HepG2 (cell line): ENCODE data around the gene MRPL48. TPM values are rescaled to one million over a fixed set of nuclear protein-coding genes. Genes with fewer than 3 reads are reported as not detected.

Experiments used
- ADNP ChIP-seq: sonication (generic); formaldehyde crosslinking; IDR thresholded peaks from 2 replicates; pipeline ENCODE4 v1.4.0; 2020; ENCODE audit warnings: missing genetic modification reagents
- GTF3A ChIP-seq: sonication (generic); formaldehyde crosslinking; conservative IDR thresholded peaks from 2 replicates; pipeline ENCODE4 v1.4.0; 2020; ENCODE audit warnings: mild to moderate bottlenecking, missing genetic modification reagents
- ONECUT2 ChIP-seq: sonication (generic); formaldehyde crosslinking; IDR thresholded peaks from 2 replicates; pipeline ENCODE4 v1.4.0; 2020; ENCODE audit warnings: missing genetic modification reagents
- PAX8 ChIP-seq: sonication (generic); formaldehyde crosslinking; IDR thresholded peaks from 2 replicates; pipeline ENCODE4 v1.8.0; 2022; ENCODE audit warnings: mild to moderate bottlenecking, missing genetic modification reagents, borderline replicate concordance
- RAD51 ChIP-seq: fragments of 450-650 bp; IDR thresholded peaks from 2 replicates; pipeline ENCODE4 v1.6.1; 2016; ENCODE audit warnings: borderline replicate concordance
- SMAD9 ChIP-seq: sonication (generic); formaldehyde crosslinking; IDR thresholded peaks from 2 replicates; pipeline ENCODE4 v1.5.1; 2020; ENCODE audit warnings: mild to moderate bottlenecking, missing genetic modification reagents
- SRF ChIP-seq: IDR thresholded peaks from 2 replicates; pipeline ENCODE4 v1.6.1; 2011; ENCODE audit warnings: mild to moderate bottlenecking, low read depth, low read length, moderate library complexity
- ZFP62 ChIP-seq: sonication (generic); formaldehyde crosslinking; IDR thresholded peaks from 2 replicates; pipeline ENCODE4 v1.4.0; 2020; ENCODE audit warnings: missing genetic modification reagents
- ZNF225 ChIP-seq: sonication (generic); formaldehyde crosslinking; IDR thresholded peaks from 2 replicates; pipeline ENCODE4 v1.4.0; 2020; ENCODE audit warnings: mild to moderate bottlenecking, missing genetic modification reagents
- ZNF256 ChIP-seq: sonication (generic); formaldehyde crosslinking; conservative IDR thresholded peaks from 2 replicates; pipeline ENCODE4 v1.4.0; 2020; ENCODE audit warnings: missing genetic modification reagents
- ZNF282 ChIP-seq: fragments of 450-650 bp; IDR thresholded peaks from 2 replicates; pipeline ENCODE4 v1.6.1; 2018; ENCODE audit not compliant: partially characterized antibody
- ZNF441 ChIP-seq: sonication (generic); formaldehyde crosslinking; IDR thresholded peaks from 2 replicates; pipeline ENCODE4 v1.7.0; 2021; ENCODE audit warnings: missing genetic modification reagents, borderline replicate concordance
- ZNF607 ChIP-seq: sonication (generic); formaldehyde crosslinking; IDR thresholded peaks from 2 replicates; pipeline ENCODE4 v1.5.1; 2020; ENCODE audit warnings: missing genetic modification reagents, mild to moderate bottlenecking, borderline replicate concordance
- ZNF782 ChIP-seq: sonication (generic); formaldehyde crosslinking; IDR thresholded peaks from 2 replicates; pipeline ENCODE4 v1.4.0; 2020; ENCODE audit warnings: missing genetic modification reagents, mild to moderate bottlenecking, borderline replicate concordance
- polyA plus RNA-seq, 8 experiments: library from polyadenylated mRNA; depleted of rRNA in 3 of 8; stranded (reverse) in 7 of 8; unstranded in 1 of 8; fragments of >200 nt; fragmentation: Illumina TruSeq in 4 of 8; extraction: Trizol in 4 of 8; gene quantifications; 2 replicates each; pipeline versions ENCODE4 v1.2.1 to v1.2.3, GENCODE V29; 2011 to 2016; ENCODE audit warnings: low read depth in 4 of 8, missing spikeins in 1 of 8, mixed read lengths in 1 of 8; ENCODE audit not compliant: insufficient read depth in 1 of 8
- total RNA-seq, 5 experiments: library from RNA; depleted of rRNA; stranded (reverse); fragments of >200 nt; fragmentation: Illumina TruSeq; extraction: Trizol; gene quantifications; 2 replicates each; pipeline ENCODE4 v1.2.3, GENCODE V29; 2016; ENCODE audit warnings: low read depth in 1 of 5
- TF ChIP-seq, protein P1 (sequence below): sonication (generic); formaldehyde crosslinking; IDR thresholded peaks from 2 replicates; pipeline ENCODE4 v1.4.0; 2020; ENCODE audit warnings: low read depth, missing genetic modification reagents
- TF ChIP-seq, protein P2 (sequence below): sonication (generic); formaldehyde crosslinking; IDR thresholded peaks from 2 replicates; pipeline ENCODE4 v1.4.0; 2020; ENCODE audit warnings: low read depth, mild to moderate bottlenecking, missing genetic modification reagents
- TF ChIP-seq, protein P3 (sequence below): sonication (generic); IDR thresholded peaks from 2 replicates; pipeline ENCODE4 v1.6.1; 2016; ENCODE audit warnings: low read depth, borderline replicate concordance
- TF ChIP-seq, protein P4 (sequence below): sonication (generic); formaldehyde crosslinking; IDR thresholded peaks from 2 replicates; pipeline ENCODE4 v1.4.0; 2020; ENCODE audit warnings: missing genetic modification reagents

Gene MRPL48
- total and polyA plus RNA-seq, 2 of the 13 experiments (the other 11 are each of a cell fraction or from before 2014, with no cell fraction given), result 61.2 to 67.9 TPM

DNA sequence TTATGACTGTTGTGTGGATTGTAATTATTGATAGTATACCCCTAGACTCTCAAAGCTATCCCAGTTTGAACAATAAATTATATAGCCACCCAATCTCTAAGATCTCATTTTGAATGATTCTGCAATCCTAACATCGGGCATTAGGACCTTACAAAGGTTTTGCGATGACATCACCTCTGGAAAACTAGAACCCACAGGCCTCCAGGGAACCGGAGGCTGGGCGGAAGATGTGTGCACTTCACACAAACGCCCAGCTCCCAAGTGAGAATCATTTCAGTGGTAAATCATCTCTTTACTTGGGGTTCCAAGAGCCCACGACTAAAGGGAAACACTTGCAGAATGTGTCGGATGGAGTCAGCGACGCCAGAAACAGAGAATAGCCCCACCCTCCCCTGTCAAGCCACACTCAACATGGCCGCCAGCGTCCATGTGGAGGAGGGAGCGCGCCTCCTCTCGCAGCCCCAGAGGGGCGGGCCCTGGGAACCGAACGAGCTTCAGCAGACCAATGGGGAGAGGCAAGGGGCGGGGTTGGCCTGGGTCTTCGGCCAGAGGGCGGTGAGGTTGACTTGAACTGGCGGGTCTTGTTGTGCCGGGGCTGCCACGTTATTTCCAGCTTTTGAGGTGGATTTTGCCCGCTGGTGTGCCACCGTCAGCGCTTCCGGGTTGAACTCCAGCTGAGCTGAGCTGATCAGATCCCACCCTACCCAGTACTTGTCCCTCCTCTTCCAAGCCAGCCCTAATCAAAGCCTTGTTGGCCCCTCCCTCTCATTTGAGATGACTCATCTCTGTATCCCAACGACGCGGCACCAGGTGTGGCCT, 8.4 kb upstream of the MRPL48 start (continued):
- TF ChIP-seq, protein P1, sequence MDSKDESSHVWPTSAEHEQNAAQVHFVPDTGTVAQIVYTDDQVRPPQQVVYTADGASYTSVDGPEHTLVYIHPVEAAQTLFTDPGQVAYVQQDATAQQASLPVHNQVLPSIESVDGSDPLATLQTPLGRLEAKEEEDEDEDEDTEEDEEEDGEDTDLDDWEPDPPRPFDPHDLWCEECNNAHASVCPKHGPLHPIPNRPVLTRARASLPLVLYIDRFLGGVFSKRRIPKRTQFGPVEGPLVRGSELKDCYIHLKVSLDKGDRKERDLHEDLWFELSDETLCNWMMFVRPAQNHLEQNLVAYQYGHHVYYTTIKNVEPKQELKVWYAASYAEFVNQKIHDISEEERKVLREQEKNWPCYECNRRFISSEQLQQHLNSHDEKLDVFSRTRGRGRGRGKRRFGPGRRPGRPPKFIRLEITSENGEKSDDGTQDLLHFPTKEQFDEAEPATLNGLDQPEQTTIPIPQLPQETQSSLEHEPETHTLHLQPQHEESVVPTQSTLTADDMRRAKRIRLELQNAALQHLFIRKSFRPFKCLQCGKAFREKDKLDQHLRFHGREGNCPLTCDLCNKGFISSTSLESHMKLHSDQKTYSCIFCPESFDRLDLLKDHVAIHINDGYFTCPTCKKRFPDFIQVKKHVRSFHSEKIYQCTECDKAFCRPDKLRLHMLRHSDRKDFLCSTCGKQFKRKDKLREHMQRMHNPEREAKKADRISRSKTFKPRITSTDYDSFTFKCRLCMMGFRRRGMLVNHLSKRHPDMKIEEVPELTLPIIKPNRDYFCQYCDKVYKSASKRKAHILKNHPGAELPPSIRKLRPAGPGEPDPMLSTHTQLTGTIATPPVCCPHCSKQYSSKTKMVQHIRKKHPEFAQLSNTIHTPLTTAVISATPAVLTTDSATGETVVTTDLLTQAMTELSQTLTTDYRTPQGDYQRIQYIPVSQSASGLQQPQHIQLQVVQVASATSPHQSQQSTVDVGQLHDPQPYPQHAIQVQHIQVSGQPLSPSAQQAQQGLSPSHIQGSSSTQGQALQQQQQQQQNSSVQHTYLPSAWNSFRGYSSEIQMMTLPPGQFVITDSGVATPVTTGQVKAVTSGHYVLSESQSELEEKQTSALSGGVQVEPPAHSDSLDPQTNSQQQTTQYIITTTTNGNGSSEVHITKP (CRISPR knock-in tag), result peak; percentile 50; the same call in 1 of the 2 replicates
- TF ChIP-seq ZNF782 (no peak), SMAD9 (CRISPR knock-in tag) (no peak), PAX8 (CRISPR knock-in tag) (no peak), ZNF225 (CRISPR knock-in tag) (0 out of 2 replicates have a peak, but pooled peaks have one; percentile 51), RAD51 (no peak), ONECUT2 (CRISPR knock-in tag) (0 out of 2 replicates have a peak, but pooled peaks have one; percentile 5), ZNF441 (no peak), ADNP (no peak), ZNF282 (no peak), SRF (0 out of 2 replicates have a peak, but pooled peaks have one; percentile 6), ZNF607 (CRISPR knock-in tag) (no peak), ZFP62 (no peak), GTF3A (CRISPR knock-in tag) (no peak), ZNF256 (CRISPR knock-in tag) (no peak)
- TF ChIP-seq, protein P2, sequence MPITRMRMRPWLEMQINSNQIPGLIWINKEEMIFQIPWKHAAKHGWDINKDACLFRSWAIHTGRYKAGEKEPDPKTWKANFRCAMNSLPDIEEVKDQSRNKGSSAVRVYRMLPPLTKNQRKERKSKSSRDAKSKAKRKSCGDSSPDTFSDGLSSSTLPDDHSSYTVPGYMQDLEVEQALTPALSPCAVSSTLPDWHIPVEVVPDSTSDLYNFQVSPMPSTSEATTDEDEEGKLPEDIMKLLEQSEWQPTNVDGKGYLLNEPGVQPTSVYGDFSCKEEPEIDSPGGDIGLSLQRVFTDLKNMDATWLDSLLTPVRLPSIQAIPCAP, result no peak
- TF ChIP-seq, protein P3, sequence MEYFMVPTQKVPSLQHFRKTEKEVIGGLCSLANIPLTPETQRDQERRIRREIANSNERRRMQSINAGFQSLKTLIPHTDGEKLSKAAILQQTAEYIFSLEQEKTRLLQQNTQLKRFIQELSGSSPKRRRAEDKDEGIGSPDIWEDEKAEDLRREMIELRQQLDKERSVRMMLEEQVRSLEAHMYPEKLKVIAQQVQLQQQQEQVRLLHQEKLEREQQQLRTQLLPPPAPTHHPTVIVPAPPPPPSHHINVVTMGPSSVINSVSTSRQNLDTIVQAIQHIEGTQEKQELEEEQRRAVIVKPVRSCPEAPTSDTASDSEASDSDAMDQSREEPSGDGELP, result peak; percentile 94
- TF ChIP-seq, protein P4, sequence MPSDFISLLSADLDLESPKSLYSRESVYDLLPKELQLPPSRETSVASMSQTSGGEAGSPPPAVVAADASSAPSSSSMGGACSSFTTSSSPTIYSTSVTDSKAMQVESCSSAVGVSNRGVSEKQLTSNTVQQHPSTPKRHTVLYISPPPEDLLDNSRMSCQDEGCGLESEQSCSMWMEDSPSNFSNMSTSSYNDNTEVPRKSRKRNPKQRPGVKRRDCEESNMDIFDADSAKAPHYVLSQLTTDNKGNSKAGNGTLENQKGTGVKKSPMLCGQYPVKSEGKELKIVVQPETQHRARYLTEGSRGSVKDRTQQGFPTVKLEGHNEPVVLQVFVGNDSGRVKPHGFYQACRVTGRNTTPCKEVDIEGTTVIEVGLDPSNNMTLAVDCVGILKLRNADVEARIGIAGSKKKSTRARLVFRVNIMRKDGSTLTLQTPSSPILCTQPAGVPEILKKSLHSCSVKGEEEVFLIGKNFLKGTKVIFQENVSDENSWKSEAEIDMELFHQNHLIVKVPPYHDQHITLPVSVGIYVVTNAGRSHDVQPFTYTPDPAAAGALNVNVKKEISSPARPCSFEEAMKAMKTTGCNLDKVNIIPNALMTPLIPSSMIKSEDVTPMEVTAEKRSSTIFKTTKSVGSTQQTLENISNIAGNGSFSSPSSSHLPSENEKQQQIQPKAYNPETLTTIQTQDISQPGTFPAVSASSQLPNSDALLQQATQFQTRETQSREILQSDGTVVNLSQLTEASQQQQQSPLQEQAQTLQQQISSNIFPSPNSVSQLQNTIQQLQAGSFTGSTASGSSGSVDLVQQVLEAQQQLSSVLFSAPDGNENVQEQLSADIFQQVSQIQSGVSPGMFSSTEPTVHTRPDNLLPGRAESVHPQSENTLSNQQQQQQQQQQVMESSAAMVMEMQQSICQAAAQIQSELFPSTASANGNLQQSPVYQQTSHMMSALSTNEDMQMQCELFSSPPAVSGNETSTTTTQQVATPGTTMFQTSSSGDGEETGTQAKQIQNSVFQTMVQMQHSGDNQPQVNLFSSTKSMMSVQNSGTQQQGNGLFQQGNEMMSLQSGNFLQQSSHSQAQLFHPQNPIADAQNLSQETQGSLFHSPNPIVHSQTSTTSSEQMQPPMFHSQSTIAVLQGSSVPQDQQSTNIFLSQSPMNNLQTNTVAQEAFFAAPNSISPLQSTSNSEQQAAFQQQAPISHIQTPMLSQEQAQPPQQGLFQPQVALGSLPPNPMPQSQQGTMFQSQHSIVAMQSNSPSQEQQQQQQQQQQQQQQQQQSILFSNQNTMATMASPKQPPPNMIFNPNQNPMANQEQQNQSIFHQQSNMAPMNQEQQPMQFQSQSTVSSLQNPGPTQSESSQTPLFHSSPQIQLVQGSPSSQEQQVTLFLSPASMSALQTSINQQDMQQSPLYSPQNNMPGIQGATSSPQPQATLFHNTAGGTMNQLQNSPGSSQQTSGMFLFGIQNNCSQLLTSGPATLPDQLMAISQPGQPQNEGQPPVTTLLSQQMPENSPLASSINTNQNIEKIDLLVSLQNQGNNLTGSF (CRISPR knock-in tag), result no peak
